Measurements from ENCODE around the gene WFDC2. TPM values are rescaled to one million over a fixed set of nuclear protein-coding genes. Genes with fewer than 3 reads are reported as not detected.

Gene WFDC2
- total and polyA plus RNA-seq, 2 of the 4 experiments (the other 2 are of a cell fraction), result not detected

DNA sequence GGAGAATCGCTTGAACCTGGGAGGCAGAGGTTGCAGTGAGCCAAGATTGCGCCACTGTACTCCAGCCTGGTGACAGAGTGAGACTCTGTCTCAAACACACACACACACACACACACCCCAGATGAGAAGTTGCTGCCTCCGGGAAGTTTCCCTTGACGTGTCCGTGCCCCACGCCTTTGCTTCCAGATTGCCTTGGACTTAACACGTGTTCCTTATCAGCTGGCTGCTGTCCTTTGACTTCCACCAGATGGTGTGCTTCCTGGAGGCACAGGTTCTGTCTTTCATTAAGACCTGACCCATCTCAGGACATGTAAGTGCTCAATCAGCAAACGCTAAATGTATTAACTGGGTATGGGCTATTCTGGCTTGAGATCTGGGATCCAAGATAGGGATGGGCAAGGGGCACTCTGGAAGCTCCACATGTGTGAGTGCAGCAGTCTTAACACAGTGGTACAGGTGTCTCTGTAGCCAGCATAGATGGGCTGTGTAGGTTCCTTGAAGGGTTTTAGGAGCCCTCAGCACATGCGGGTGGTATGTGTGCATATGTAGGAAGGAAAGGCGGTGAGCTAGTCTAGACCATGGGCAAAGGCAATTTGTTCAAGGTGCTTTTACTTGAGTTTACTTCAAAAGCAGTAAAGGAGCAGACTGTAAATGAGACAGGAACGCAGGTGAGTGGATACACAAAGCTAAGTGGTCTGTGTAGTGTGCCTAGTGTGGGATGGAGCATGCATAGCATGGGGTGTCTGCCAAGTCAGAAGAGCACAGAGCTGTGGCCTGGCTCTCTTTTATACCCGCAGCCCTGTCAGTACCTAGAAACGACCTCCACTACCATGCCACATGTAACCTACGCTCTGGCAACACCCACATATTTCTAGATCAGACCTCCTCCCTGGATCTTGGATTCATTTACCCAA, 42.1 kb upstream of the WFDC2 start:
- Histone ChIP-seq H3K27ac (ENCODE audit: insufficient read depth, low read length) (no peak overlapping the region), H4K20me1 (ENCODE audit: insufficient read depth, low read length) (no peaks in the 10 kb centered on the region), H3K27me3 (ENCODE audit: control insufficient read depth, insufficient read depth, low read length) (no peaks in the 10 kb centered on the region), H2AFZ (replicated peaks; ENCODE audit: low read length, poor library complexity) (no peak overlapping the region), H3K23ac (ENCODE audit: low read depth, low read length) (no peak overlapping the region), H2BK15ac (ENCODE audit: low read depth, low read length) (no peak overlapping the region), H3K18ac (ENCODE audit: low read depth, low read length) (no peak overlapping the region), H3K9ac (ENCODE audit: low read depth, low read length) (no peak overlapping the region), H4K8ac (ENCODE audit: low read depth in 2 of 2, low read length in 2 of 2) (no peak overlapping the region), H3K79me1 (ENCODE audit: low read depth in 1 of 2, low read length in 2 of 2) (no peaks in the 10 kb centered on the region), H2BK120ac (ENCODE audit: low read depth, low read length) (no peak overlapping the region), H2BK5ac (ENCODE audit: low read depth, low read length, poor library complexity, severe bottlenecking) (no peak overlapping the region), H3K4me1 (ENCODE audit: control insufficient read depth, insufficient read depth, low read length) (no peaks in the 10 kb centered on the region), H3K9me3 (ENCODE audit: control insufficient read depth, insufficient read depth, low read length) (no peaks in the 10 kb centered on the region), H2AK9ac (replicated peaks; ENCODE audit: low read depth, low read length, poor library complexity) (no peak overlapping the region), H3K4ac (ENCODE audit: low read depth, low read length) (no peak overlapping the region), H4K91ac (ENCODE audit: insufficient read depth, low read depth, low read length) (no peak overlapping the region), H3K4me3 (ENCODE audit: insufficient read depth, low read depth, low read length) (no peak overlapping the region), H3K36me3 (ENCODE audit: control insufficient read depth, insufficient read depth, low read length) (peaks cover 22% of the 10 kb centered on the region), H3K56ac (ENCODE audit: extremely low read depth, insufficient read depth, low read length) (no peak overlapping the region), H3K4me2 (ENCODE audit: low read depth, low read length) (no peak overlapping the region), H3K9me1 (ENCODE audit: insufficient read depth, low read length) (no peaks in the 10 kb centered on the region; the same call in 1 of the 2 replicates), H3K14ac (replicated peaks; ENCODE audit: low read depth, low read length) (no peak overlapping the region), H2BK20ac (ENCODE audit: low read depth, low read length) (no peak overlapping the region), H2AK5ac (ENCODE audit: low read depth, low read length) (no peak overlapping the region), H4K5ac (ENCODE audit: low read depth, low read length) (no peak overlapping the region)
- intact Hi-C loops (cut with micrococcal nuclease), result no loop called here
- no TSS peak for BruUV-seq (replicated peaks)
- TF ChIP-seq, protein P1, sequence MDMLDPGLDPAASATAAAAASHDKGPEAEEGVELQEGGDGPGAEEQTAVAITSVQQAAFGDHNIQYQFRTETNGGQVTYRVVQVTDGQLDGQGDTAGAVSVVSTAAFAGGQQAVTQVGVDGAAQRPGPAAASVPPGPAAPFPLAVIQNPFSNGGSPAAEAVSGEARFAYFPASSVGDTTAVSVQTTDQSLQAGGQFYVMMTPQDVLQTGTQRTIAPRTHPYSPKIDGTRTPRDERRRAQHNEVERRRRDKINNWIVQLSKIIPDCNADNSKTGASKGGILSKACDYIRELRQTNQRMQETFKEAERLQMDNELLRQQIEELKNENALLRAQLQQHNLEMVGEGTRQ (IDR thresholded peaks at IDR 0.05; ENCODE audit: low read depth, low read length), result no peak
- TF ChIP-seq MAZ (IDR thresholded peaks at IDR 0.05; ENCODE audit: borderline replicate concordance, low read depth, low read length) (no peak), NFE2L2 (IDR thresholded peaks at IDR 0.05; ENCODE audit: low read depth, low read length) (no peak), RFX5 (IDR thresholded peaks at IDR 0.05; ENCODE audit: low read depth, low read length) (no peak), BHLHE40 (IDR thresholded peaks at IDR 0.05; ENCODE audit: low read depth, low read length) (no peak), POLR2A (IDR thresholded peaks at IDR 0.05; ENCODE audit: low read depth, low read length) (no peak), CHD1 (IDR thresholded peaks at IDR 0.05; ENCODE audit: low read depth, low read length) (no peak), CEBPB (IDR thresholded peaks at IDR 0.05; ENCODE audit: low read depth, low read length) (no peak), MAFK (IDR thresholded peaks at IDR 0.05; ENCODE audit: low read depth, low read length) (no peak), RCOR1 (IDR thresholded peaks at IDR 0.05; ENCODE audit: insufficient replicate concordance, low read length) (no peak), SMC3 (IDR thresholded peaks at IDR 0.05; ENCODE audit: low read depth, low read length) (no peak)
- TF ChIP-seq, protein P2, sequence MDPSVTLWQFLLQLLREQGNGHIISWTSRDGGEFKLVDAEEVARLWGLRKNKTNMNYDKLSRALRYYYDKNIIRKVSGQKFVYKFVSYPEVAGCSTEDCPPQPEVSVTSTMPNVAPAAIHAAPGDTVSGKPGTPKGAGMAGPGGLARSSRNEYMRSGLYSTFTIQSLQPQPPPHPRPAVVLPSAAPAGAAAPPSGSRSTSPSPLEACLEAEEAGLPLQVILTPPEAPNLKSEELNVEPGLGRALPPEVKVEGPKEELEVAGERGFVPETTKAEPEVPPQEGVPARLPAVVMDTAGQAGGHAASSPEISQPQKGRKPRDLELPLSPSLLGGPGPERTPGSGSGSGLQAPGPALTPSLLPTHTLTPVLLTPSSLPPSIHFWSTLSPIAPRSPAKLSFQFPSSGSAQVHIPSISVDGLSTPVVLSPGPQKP (IDR thresholded peaks at IDR 0.05; ENCODE audit: borderline replicate concordance, low read depth, low read length), result no peak
- dilution Hi-C loops (cut with HindIII; ENCODE audit: low sequenced_read_pairs, unreplicated experiment), result no loop called here
- POLR2A ChIA-PET (ENCODE audit: unreplicated experiment), result no interaction called here
- 92% methylated on average over 4 of the region's 14 CpGs; no CpG with 5 or more reads in 1 of the 2 experiments for WGBS, 2 experiments (ENCODE audit: extremely low coverage in 2 of 2, insufficient read length in 1 of 2)
- ATAC-seq (ENCODE audit: low read depth) (no peak), DNase-seq (no peak)
- CTCF ChIA-PET, result no interaction called here
- in situ Hi-C loops (cut with MboI; ENCODE audit: low sequenced_read_pairs), result no loop called here

Measured in IMR-90 (cell line).